Chondrocyte (in vitro differentiated cells): Measurements from ENCODE around the gene YWHAQ. TPM values are rescaled to one million over a fixed set of nuclear protein-coding genes. Genes with fewer than 3 reads are reported as not detected.

Source experiments
- DNase-seq: peaks from one replicate; pipeline ENCODE4 v3.0.0; 2021; ENCODE audit warnings: mixed read lengths, low spot score
- H3K27ac Mint-ChIP-seq: one replicate; pipeline ENCODE4 v1.8.0; 2021; ENCODE audit warnings: mild to moderate bottlenecking, moderate library complexity, mixed read lengths; ENCODE audit not compliant: unreplicated experiment
- H3K27me3 Mint-ChIP-seq: 2 replicates; pipeline ENCODE4 v1.8.0; 2021; ENCODE audit warnings: low read depth, mixed read lengths
- H3K36me3 Mint-ChIP-seq: 2 replicates; pipeline ENCODE4 v1.8.0; 2021; ENCODE audit warnings: low read depth, mixed read lengths
- H3K4me1 Mint-ChIP-seq: 2 replicates; pipeline ENCODE4 v1.8.0; 2021; ENCODE audit warnings: low read depth, mild to moderate bottlenecking, mixed read lengths
- H3K4me3 Mint-ChIP-seq: one replicate; pipeline ENCODE4 v1.8.0; 2021; ENCODE audit warnings: mild to moderate bottlenecking, moderate library complexity, mixed read lengths; ENCODE audit not compliant: unreplicated experiment
- H3K9me3 Mint-ChIP-seq: 2 replicates; pipeline ENCODE4 v1.8.0; 2021; ENCODE audit warnings: low read depth, mixed read lengths
- CTCF ChIP-seq: fragments of 200-600 bp; sonication (generic); IDR thresholded peaks from 2 replicates; pipeline ENCODE4 v1.5.0; 2021; ENCODE audit warnings: antibody characterized with exemption, mild to moderate bottlenecking, moderate library complexity
- total RNA-seq: library from RNA; stranded (reverse); gene quantifications from 3 replicates; pipeline ENCODE4 v1.2.1, GENCODE V29; 2021

Gene YWHAQ
- total RNA-seq, 1 donor from 2014 or later = 247 TPM

- TF ChIP-seq CTCF = no peak
- Mint-ChIP-seq H3K27me3 (peaks cover 4% of the 10 kb centered on the region), H3K27ac (peak overlapping the region; percentile 85), H3K4me1 (peaks cover 32% of the 10 kb centered on the region), H3K9me3 (no peaks in the 10 kb centered on the region), H3K36me3 (no peaks in the 10 kb centered on the region), H3K4me3 (no peak overlapping the region)
- no peak for DNase-seq
Observed at GRCh38 chr2:9639000-9639602, 8.3 kb upstream of the YWHAQ start.

GRCh38 chr2:9638532-9638931 lies 7.7 kb upstream of the YWHAQ start:
- peak overlapping the region; percentile 85 for H3K27ac Mint-ChIP-seq
- DNase-seq = no peak
- H3K4me3 Mint-ChIP-seq = no peak overlapping the region
- TF ChIP-seq CTCF = no peak
- no peaks in the 10 kb centered on the region for H3K9me3 Mint-ChIP-seq
- no peaks in the 10 kb centered on the region for H3K36me3 Mint-ChIP-seq
- peaks cover 2% of the 10 kb centered on the region for H3K27me3 Mint-ChIP-seq
- peaks cover 32% of the 10 kb centered on the region for H3K4me1 Mint-ChIP-seq

- H3K9me3 Mint-ChIP-seq = no peaks in the 10 kb centered on the region
- H3K36me3 Mint-ChIP-seq = no peaks in the 10 kb centered on the region
- no peak for DNase-seq
- H3K27me3 Mint-ChIP-seq = no peaks in the 10 kb centered on the region
- TF ChIP-seq CTCF = no peak
- H3K27ac Mint-ChIP-seq = no peak overlapping the region
- peaks cover 40% of the 10 kb centered on the region for H3K4me1 Mint-ChIP-seq
- H3K4me3 Mint-ChIP-seq = no peak overlapping the region
Observed at GRCh38 chr2:9637330-9637729, 6.5 kb upstream of the YWHAQ start.

- no peaks in the 10 kb centered on the region for H3K9me3 Mint-ChIP-seq
- no peak for DNase-seq
- H3K27me3 Mint-ChIP-seq = no peaks in the 10 kb centered on the region
- no peak overlapping the region for H3K4me3 Mint-ChIP-seq
- H3K4me1 Mint-ChIP-seq = peaks cover 43% of the 10 kb centered on the region
- no peak for TF ChIP-seq CTCF
- no peak overlapping the region for H3K27ac Mint-ChIP-seq
- peaks cover under 1% of the 10 kb centered on the region for H3K36me3 Mint-ChIP-seq
Observed at GRCh38 chr2:9634133-9634532, 3.3 kb upstream of the YWHAQ start.

GRCh38 chr2:9631878-9632700 lies 1.3 kb upstream of the YWHAQ start:
- H3K4me3 Mint-ChIP-seq = peak overlapping the region; percentile 52
- H3K4me1 Mint-ChIP-seq = peaks cover 43% of the 10 kb centered on the region
- H3K36me3 Mint-ChIP-seq = peaks cover 11% of the 10 kb centered on the region
- H3K27me3 Mint-ChIP-seq = no peaks in the 10 kb centered on the region
- DNase-seq = no peak
- H3K9me3 Mint-ChIP-seq = no peaks in the 10 kb centered on the region
- H3K27ac Mint-ChIP-seq = peak overlapping the region; percentile 89
- no peak for TF ChIP-seq CTCF
